GM21723 (cell line): Measurements from ENCODE around the gene MYLK.
"Not testable (repeated sequence)": the region's sequence is repeated elsewhere in the genome, so short reads cannot be mapped to it uniquely, and the experiment has no call there.

Experiments used
- ATAC-seq: cut with Tn5 transposase; IDR thresholded peaks from one replicate; pipeline ENCODE4 v1.9.1; 2021; ENCODE audit warnings: mild to moderate bottlenecking, moderate library complexity; ENCODE audit not compliant: unreplicated experiment

MYLK gene

GRCh38 chr3:123725652-123726400 is 158.3 kb downstream of the MYLK start:
- ATAC-seq = no peak

- no peak for ATAC-seq
Measured at GRCh38 chr3:123724306-123724705, 159.8 kb downstream of the MYLK start.

GRCh38 chr3:123723522-123724168 is 160.5 kb downstream of the MYLK start:
- peak; percentile 72 for ATAC-seq

GRCh38 chr3:123723070-123723469 is 161.1 kb downstream of the MYLK start:
- no peak for ATAC-seq

- ATAC-seq = no peak
Measured at GRCh38 chr3:123722456-123722855, 161.7 kb downstream of the MYLK start.

- ATAC-seq = no peak
Measured at GRCh38 chr3:123722021-123722420, 162.1 kb downstream of the MYLK start.

GRCh38 chr3:123721095-123721689 is 162.9 kb downstream of the MYLK start:
- not testable (repeated sequence) for ATAC-seq

GRCh38 chr3:123720638-123721037 is 163.5 kb downstream of the MYLK start:
- ATAC-seq = no peak

GRCh38 chr3:123719862-123720453 is 164.2 kb downstream of the MYLK start:
- ATAC-seq = no peak

- ATAC-seq = not testable (repeated sequence)
Measured at GRCh38 chr3:123719061-123719756, 164.9 kb downstream of the MYLK start.

GRCh38 chr3:123718108-123718507 is 166.0 kb downstream of the MYLK start:
- no peak for ATAC-seq

GRCh38 chr3:123717451-123717850 is 166.7 kb downstream of the MYLK start:
- not testable (repeated sequence) for ATAC-seq

- no peak for ATAC-seq
Measured at GRCh38 chr3:123716411-123716810, 167.7 kb downstream of the MYLK start.

GRCh38 chr3:123713211-123713610 is 170.9 kb downstream of the MYLK start:
- no peak for ATAC-seq

- no peak for ATAC-seq
Measured at GRCh38 chr3:123712077-123712860, 171.9 kb downstream of the MYLK start.

- ATAC-seq = no peak
Measured at GRCh38 chr3:123711356-123711755, 172.8 kb downstream of the MYLK start.

GRCh38 chr3:123708531-123708930 is 175.6 kb downstream of the MYLK start:
- no peak for ATAC-seq

- not testable (repeated sequence) for ATAC-seq
Measured at GRCh38 chr3:123707641-123708040, 176.5 kb downstream of the MYLK start.

- no peak for ATAC-seq
Measured at GRCh38 chr3:123706871-123707270, 177.3 kb downstream of the MYLK start.
